ENCODE data around the gene ECHS1. TPM values are rescaled to one million over a fixed set of nuclear protein-coding genes. Genes with fewer than 3 reads are reported as not detected.

Gene ECHS1
- total and polyA plus RNA-seq, 9 of the 15 experiments (the other 6 are each of a cell fraction or from before 2014, with no cell fraction given) = 16.6 to 100 (median 68.1) TPM

GRCh38 chr10:133388236-133388972, 15.2 kb upstream of the ECHS1 start (continued):
- no peak for TF ChIP-seq RBM22 (IDR thresholded peaks at IDR 0.05; ENCODE audit: low read depth, low read length, poor library complexity, severe bottlenecking)
- TF ChIP-seq, protein P1, sequence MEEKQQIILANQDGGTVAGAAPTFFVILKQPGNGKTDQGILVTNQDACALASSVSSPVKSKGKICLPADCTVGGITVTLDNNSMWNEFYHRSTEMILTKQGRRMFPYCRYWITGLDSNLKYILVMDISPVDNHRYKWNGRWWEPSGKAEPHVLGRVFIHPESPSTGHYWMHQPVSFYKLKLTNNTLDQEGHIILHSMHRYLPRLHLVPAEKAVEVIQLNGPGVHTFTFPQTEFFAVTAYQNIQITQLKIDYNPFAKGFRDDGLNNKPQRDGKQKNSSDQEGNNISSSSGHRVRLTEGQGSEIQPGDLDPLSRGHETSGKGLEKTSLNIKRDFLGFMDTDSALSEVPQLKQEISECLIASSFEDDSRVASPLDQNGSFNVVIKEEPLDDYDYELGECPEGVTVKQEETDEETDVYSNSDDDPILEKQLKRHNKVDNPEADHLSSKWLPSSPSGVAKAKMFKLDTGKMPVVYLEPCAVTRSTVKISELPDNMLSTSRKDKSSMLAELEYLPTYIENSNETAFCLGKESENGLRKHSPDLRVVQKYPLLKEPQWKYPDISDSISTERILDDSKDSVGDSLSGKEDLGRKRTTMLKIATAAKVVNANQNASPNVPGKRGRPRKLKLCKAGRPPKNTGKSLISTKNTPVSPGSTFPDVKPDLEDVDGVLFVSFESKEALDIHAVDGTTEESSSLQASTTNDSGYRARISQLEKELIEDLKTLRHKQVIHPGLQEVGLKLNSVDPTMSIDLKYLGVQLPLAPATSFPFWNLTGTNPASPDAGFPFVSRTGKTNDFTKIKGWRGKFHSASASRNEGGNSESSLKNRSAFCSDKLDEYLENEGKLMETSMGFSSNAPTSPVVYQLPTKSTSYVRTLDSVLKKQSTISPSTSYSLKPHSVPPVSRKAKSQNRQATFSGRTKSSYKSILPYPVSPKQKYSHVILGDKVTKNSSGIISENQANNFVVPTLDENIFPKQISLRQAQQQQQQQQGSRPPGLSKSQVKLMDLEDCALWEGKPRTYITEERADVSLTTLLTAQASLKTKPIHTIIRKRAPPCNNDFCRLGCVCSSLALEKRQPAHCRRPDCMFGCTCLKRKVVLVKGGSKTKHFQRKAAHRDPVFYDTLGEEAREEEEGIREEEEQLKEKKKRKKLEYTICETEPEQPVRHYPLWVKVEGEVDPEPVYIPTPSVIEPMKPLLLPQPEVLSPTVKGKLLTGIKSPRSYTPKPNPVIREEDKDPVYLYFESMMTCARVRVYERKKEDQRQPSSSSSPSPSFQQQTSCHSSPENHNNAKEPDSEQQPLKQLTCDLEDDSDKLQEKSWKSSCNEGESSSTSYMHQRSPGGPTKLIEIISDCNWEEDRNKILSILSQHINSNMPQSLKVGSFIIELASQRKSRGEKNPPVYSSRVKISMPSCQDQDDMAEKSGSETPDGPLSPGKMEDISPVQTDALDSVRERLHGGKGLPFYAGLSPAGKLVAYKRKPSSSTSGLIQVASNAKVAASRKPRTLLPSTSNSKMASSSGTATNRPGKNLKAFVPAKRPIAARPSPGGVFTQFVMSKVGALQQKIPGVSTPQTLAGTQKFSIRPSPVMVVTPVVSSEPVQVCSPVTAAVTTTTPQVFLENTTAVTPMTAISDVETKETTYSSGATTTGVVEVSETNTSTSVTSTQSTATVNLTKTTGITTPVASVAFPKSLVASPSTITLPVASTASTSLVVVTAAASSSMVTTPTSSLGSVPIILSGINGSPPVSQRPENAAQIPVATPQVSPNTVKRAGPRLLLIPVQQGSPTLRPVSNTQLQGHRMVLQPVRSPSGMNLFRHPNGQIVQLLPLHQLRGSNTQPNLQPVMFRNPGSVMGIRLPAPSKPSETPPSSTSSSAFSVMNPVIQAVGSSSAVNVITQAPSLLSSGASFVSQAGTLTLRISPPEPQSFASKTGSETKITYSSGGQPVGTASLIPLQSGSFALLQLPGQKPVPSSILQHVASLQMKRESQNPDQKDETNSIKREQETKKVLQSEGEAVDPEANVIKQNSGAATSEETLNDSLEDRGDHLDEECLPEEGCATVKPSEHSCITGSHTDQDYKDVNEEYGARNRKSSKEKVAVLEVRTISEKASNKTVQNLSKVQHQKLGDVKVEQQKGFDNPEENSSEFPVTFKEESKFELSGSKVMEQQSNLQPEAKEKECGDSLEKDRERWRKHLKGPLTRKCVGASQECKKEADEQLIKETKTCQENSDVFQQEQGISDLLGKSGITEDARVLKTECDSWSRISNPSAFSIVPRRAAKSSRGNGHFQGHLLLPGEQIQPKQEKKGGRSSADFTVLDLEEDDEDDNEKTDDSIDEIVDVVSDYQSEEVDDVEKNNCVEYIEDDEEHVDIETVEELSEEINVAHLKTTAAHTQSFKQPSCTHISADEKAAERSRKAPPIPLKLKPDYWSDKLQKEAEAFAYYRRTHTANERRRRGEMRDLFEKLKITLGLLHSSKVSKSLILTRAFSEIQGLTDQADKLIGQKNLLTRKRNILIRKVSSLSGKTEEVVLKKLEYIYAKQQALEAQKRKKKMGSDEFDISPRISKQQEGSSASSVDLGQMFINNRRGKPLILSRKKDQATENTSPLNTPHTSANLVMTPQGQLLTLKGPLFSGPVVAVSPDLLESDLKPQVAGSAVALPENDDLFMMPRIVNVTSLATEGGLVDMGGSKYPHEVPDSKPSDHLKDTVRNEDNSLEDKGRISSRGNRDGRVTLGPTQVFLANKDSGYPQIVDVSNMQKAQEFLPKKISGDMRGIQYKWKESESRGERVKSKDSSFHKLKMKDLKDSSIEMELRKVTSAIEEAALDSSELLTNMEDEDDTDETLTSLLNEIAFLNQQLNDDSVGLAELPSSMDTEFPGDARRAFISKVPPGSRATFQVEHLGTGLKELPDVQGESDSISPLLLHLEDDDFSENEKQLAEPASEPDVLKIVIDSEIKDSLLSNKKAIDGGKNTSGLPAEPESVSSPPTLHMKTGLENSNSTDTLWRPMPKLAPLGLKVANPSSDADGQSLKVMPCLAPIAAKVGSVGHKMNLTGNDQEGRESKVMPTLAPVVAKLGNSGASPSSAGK (IDR thresholded peaks at IDR 0.05) = peak; percentile 60; the same call in 1 of the 2 replicates
- TF ChIP-seq, protein P2, sequence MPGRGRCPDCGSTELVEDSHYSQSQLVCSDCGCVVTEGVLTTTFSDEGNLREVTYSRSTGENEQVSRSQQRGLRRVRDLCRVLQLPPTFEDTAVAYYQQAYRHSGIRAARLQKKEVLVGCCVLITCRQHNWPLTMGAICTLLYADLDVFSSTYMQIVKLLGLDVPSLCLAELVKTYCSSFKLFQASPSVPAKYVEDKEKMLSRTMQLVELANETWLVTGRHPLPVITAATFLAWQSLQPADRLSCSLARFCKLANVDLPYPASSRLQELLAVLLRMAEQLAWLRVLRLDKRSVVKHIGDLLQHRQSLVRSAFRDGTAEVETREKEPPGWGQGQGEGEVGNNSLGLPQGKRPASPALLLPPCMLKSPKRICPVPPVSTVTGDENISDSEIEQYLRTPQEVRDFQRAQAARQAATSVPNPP (IDR thresholded peaks at IDR 0.05; ENCODE audit: borderline replicate concordance, insufficient read depth, insufficient read length) = no peak
- peak; percentile 20 to 57; a peak in 2 of 4 replicates for TF ChIP-seq MNT (conservative IDR thresholded peaks at IDR 0.05)
- peak; percentile 29; the same call in 1 of the 2 replicates for TF ChIP-seq ATF7 (IDR thresholded peaks at IDR 0.05)
- no peak for TF ChIP-seq DDX20 (tag; IDR thresholded peaks at IDR 0.05; ENCODE audit: low read depth)
- 0 out of 2 replicates have a peak, but pooled peaks have one; percentile 55 for TF ChIP-seq NBN (IDR thresholded peaks at IDR 0.05; ENCODE audit: low read depth)
- TF ChIP-seq TEAD4 (IDR thresholded peaks at IDR 0.05; ENCODE audit: low read length) = 0 out of 2 replicates have a peak, but pooled peaks have one; percentile 28
- no peak for TF ChIP-seq TEAD4 (CRISPR knock-in tag; IDR thresholded peaks at IDR 0.05; ENCODE audit: borderline replicate concordance)
- TF ChIP-seq TBP (optimal IDR thresholded peaks at IDR 0.05; ENCODE audit: low read depth, low read length) = peak; percentile 35
- TF ChIP-seq, protein P3, sequence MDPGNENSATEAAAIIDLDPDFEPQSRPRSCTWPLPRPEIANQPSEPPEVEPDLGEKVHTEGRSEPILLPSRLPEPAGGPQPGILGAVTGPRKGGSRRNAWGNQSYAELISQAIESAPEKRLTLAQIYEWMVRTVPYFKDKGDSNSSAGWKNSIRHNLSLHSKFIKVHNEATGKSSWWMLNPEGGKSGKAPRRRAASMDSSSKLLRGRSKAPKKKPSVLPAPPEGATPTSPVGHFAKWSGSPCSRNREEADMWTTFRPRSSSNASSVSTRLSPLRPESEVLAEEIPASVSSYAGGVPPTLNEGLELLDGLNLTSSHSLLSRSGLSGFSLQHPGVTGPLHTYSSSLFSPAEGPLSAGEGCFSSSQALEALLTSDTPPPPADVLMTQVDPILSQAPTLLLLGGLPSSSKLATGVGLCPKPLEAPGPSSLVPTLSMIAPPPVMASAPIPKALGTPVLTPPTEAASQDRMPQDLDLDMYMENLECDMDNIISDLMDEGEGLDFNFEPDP (CRISPR knock-in tag; IDR thresholded peaks at IDR 0.05) = no peak
